IMR-90 (cell line): ENCODE measurements around the gene LCAT.

ENCODE experiments used
- CEBPB ChIP-seq: IDR thresholded peaks from 2 replicates; pipeline ENCODE4 v1.6.1; 2012; ENCODE audit warnings: low read depth, low read length, improper control_type of control experiment
- CTCF ChIP-seq: conservative IDR thresholded peaks from 2 replicates; pipeline ENCODE4 v1.5.1; 2012; ENCODE audit warnings: mild to moderate bottlenecking, low read depth, low read length, improper control_type of control experiment
- ELK1 ChIP-seq: fragments of 150-350 bp; IDR thresholded peaks from 2 replicates; pipeline ENCODE4 v1.6.1; 2016; ENCODE audit warnings: low read depth, mild to moderate bottlenecking, low read length, moderate library complexity, borderline replicate concordance
- MAFK ChIP-seq: IDR thresholded peaks from 2 replicates; pipeline ENCODE4 v1.6.1; 2012; ENCODE audit warnings: low read depth, low read length, improper control_type of control experiment
- POLR2A ChIP-seq: IDR thresholded peaks from 2 replicates; pipeline ENCODE4 v1.6.1; 2012; ENCODE audit warnings: mild to moderate bottlenecking, low read depth, low read length
- RFX5 ChIP-seq: IDR thresholded peaks from 2 replicates; pipeline ENCODE4 v1.8.0; 2012; ENCODE audit warnings: low read depth, mild to moderate bottlenecking, low read length, moderate library complexity
- SMC3 ChIP-seq: fragments of 150-350 bp; IDR thresholded peaks from 2 replicates; pipeline ENCODE4 v1.6.1; 2016; ENCODE audit warnings: low read depth, mild to moderate bottlenecking, antibody characterized with exemption, low read length, moderate library complexity

- TF ChIP-seq CTCF (no peak), RFX5 (no peak), POLR2A (peak; percentile 59), MAFK (no peak), ELK1 (no peak), CEBPB (no peak), SMC3 (no peak)
Measured at GRCh38 chr16:67967183-67967957, 23.4 kb upstream of the LCAT start.
